Heart left ventricle (tissue), 16 donors: Measurements from ENCODE around the gene FOXP1. TPM values are rescaled to one million over a fixed set of nuclear protein-coding genes. Genes with fewer than 3 reads are reported as not detected.

Experiments
- ATAC-seq, 4 donors: fragments of 200-7000 bp; cut with Tn5 transposase; one replicate each; pipeline ENCODE4 v1.9.1; 2020 to 2022; ENCODE audit warnings: moderate library complexity in 4 of 4, mild to moderate bottlenecking in 3 of 4, moderate number of reproducible peaks in 1 of 4
- DNase-seq, 5 donors: peaks; one replicate each; pipeline ENCODE4 v3.0.0-alpha.2; 2020
- H3K27ac ChIP-seq, 12 donors: fragments of 200-600 bp; sonication (generic) in 4 of 12; one replicate each; pipeline versions ENCODE4 v1.5.0 to v1.8.0; 2016 to 2022; ENCODE audit warnings: mild to moderate bottlenecking in 2 of 12
- H3K27me3 ChIP-seq, 9 donors: fragments of 200-600 bp; sonication (generic) in 2 of 9; one replicate each; pipeline versions ENCODE4 v1.5.1 to v1.8.0; 2016 to 2022; ENCODE audit warnings: mild to moderate bottlenecking in 3 of 9
- H3K36me3 ChIP-seq, 9 donors: fragments of 200-600 bp; sonication (generic) in 2 of 9; one replicate each; pipeline versions ENCODE4 v1.5.0 to v1.8.0; 2018 to 2022; ENCODE audit warnings: mild to moderate bottlenecking in 2 of 9
- H3K4me1 ChIP-seq, 12 donors: fragments of 200-600 bp; sonication (generic) in 4 of 12; one replicate each; pipeline versions ENCODE4 v1.5.0 to v1.8.0; 2016 to 2022; ENCODE audit warnings: mild to moderate bottlenecking in 3 of 12
- H3K4me3 ChIP-seq, 12 donors: fragments of 200-600 bp; sonication (generic) in 4 of 12; one replicate each; pipeline versions ENCODE4 v1.5.0 to v1.8.0; 2017 to 2022; ENCODE audit warnings: mild to moderate bottlenecking in 9 of 12, moderate library complexity in 4 of 12
- H3K9me3 ChIP-seq, 12 donors: fragments of 200-600 bp; sonication (generic) in 4 of 12; one replicate each; pipeline versions ENCODE4 v1.5.0 to v1.8.0; 2016 to 2022; ENCODE audit warnings: mild to moderate bottlenecking in 1 of 12
- POLR2A ChIP-seq, 2 donors: fragments of 450-650 bp; IDR thresholded peaks; one replicate each; pipeline ENCODE4 v1.6.1; 2017; ENCODE audit warnings: antibody characterized with exemption in 2 of 2, mild to moderate bottlenecking in 2 of 2, moderate library complexity in 2 of 2
- WGBS, 4 donors: extraction: QIAGEN DNeasy Blood & Tissue Kit in 2 of 4; methylation state at CpG; one replicate each; pipeline versions ENCODE4 v1.1.5 to v1.1.7; 2013 to 2018; 5-methylcytosine and 5-hydroxymethylcytosine counted together
- intact Hi-C, 10 donors: fragments of 100-400 bp; cut with DNase I; formaldehyde crosslinking; loops; one replicate each; pipeline versions ENCODE4 v1.11.1 to v1.14.2; 2022
- polyA plus RNA-seq, 2 donors: library from polyadenylated mRNA; stranded (reverse); fragments of 200-250 nt; gene quantifications; one replicate each; pipeline ENCODE4 v1.2.3, GENCODE V29; 2013
- total RNA-seq, 9 donors: library from RNA; depleted of rRNA in 2 of 9; stranded (reverse); fragments of >200 nt in 2 of 9; fragmentation: NEBNext Ultra II Directional in 3 of 9; extraction: Animal tissue kit (Norgen Biotek cat#: 25700) in 3 of 9; gene quantifications; one replicate each; pipeline versions ENCODE4 v1.1.0 to v1.2.4, GENCODE V29; 2016 to 2023
- TF ChIP-seq, protein P1 (sequence below), 12 donors: fragments of 200-600 bp; sonication (generic) in 4 of 12; IDR thresholded peaks; one replicate each; pipeline versions ENCODE4 v1.5.0 to v1.8.0; 2018 to 2022; ENCODE audit warnings: antibody characterized with exemption in 12 of 12, mild to moderate bottlenecking in 5 of 12
- donor health status: ischemic (EF 13 %, LVEDD 7.1; RV severe dilation, severe dysfunction).
- donor health status: healthy with polysubstance abuse.
- donor health status: DM: no; HTN: yes; CAD: no.
- donor health status: DM: no; HTN: no; CAD: no.
- donor health status: ischemic (EF 25% LVEDD 6.9; RV normal size, moderate dysfunction).
- donor health status: ischemic (EF 25% LVEDD 5.7; RV mildly dilated, moderate dysfunction).
- donor health status: healthy.
- donor health status: DM: yes; HTN: yes; CAD: no.
- donor health status: ischemic (EF 35%, LVEDD 5.7; RV mildly dilated, moderate dysfunction).
- donor health status: nonischemic (EF 11% LVEDD 7.7; RV severe dilation, severe dysfunction).
- donor health status: DM: yes; HTN: yes; CAD: no.
- donor health status: PGD.
- donor health status: ischemic (EF 29% LVEDD 5.4; RV normal size, mild dysfunction).
- donor health status: nonischemic (EF 23%, LVEDD 6.1; RV moderate dilation, normal function).

FOXP1 gene
- total and polyA plus RNA-seq, 11 donors = 14.9 to 67.8 (median 41.1) TPM

GRCh38 chr3:71006810-71007785, 576.4 kb downstream of the FOXP1 start:
- Histone ChIP-seq H3K4me3 (no peak overlapping the region), H3K27ac (peak overlapping the region in 10 of 12 donors; percentile 4 to 55 (median 32)), H3K36me3 (peaks cover 0 to 13% (median 0%) of the 10 kb centered on the region in 9 donors), H3K27me3 (no peaks in the 10 kb centered on the region), H3K9me3 (no peaks in the 10 kb centered on the region), H3K4me1 (peaks cover 0 to 78% (median 39%) of the 10 kb centered on the region in 12 donors)
- DNase-seq = no peak
- TF ChIP-seq, protein P1, sequence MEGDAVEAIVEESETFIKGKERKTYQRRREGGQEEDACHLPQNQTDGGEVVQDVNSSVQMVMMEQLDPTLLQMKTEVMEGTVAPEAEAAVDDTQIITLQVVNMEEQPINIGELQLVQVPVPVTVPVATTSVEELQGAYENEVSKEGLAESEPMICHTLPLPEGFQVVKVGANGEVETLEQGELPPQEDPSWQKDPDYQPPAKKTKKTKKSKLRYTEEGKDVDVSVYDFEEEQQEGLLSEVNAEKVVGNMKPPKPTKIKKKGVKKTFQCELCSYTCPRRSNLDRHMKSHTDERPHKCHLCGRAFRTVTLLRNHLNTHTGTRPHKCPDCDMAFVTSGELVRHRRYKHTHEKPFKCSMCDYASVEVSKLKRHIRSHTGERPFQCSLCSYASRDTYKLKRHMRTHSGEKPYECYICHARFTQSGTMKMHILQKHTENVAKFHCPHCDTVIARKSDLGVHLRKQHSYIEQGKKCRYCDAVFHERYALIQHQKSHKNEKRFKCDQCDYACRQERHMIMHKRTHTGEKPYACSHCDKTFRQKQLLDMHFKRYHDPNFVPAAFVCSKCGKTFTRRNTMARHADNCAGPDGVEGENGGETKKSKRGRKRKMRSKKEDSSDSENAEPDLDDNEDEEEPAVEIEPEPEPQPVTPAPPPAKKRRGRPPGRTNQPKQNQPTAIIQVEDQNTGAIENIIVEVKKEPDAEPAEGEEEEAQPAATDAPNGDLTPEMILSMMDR (IDR thresholded peaks at IDR 0.05) = peak in 11 of 12 donors; percentile 38 to 72 (median 55)
- no peak for TF ChIP-seq POLR2A (IDR thresholded peaks at IDR 0.05)
- intact Hi-C loops = loop anchor here (2.0 to 10.0 kb wide), 16 partner anchors 40 to 580 kb away; partner anchors contain the start of gene FOXP1 (in 8 of the 10)
- peak in 3 of 4 donors; percentile 22 to 69 (median 65) for ATAC-seq
- WGBS, 4 donors = 48 to 55% (median 50%) methylated on average over 9 of the region's 9 CpGs

DNA sequence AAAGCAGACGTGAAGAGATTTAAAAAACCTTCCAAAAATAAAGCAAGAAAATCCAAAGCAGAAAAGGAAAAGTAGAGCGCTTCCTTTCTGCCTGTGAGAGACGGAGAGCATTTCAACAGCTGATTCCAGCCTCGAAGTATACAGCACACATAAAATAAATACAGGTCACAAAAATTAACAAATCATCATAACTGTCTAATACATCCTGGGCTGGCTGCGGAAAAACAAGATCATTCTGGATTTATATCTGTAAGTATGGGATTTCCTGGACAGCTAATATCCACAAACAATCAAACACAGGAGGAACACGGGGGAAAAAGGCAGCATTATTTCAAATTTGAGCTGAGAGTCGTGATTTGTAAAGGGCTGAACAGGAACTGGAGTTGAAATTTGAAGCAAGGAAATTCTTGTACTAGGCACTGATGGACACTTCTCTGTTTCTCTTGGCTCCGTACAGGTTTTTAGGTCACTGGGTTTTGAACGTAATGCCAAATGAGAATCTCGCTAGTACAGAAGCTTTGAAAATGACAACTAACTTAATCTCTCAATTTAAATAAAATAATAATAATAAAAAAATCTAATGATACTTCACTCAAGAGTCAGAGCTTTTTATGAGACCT, 577.7 kb downstream of the FOXP1 start:
- 34 to 57% (median 36%) methylated on average over 10 of the region's 10 CpGs for WGBS, 4 donors
- intact Hi-C loops = loop anchor here (2.0 to 10.0 kb wide), 16 partner anchors 41 to 581 kb away; partner anchors contain the start of gene FOXP1 (in 8 of the 10)
- no peak for TF ChIP-seq POLR2A (IDR thresholded peaks at IDR 0.05)
- TF ChIP-seq, protein P1 (IDR thresholded peaks at IDR 0.05) = no peak
- peak overlapping the region in 1 of 12 donors; percentile 9 for H3K4me3 ChIP-seq
- peaks cover 0 to 68% (median 39%) of the 10 kb centered on the region in 12 donors for H3K4me1 ChIP-seq
- DNase-seq (no peak), ATAC-seq (peak in 3 of 4 donors; percentile 34 to 41 (median 36))
- H3K27ac ChIP-seq = peak overlapping the region in 8 of 12 donors; percentile 5 to 63 (median 40)
- no peaks in the 10 kb centered on the region for H3K27me3 ChIP-seq
- H3K9me3 ChIP-seq = no peaks in the 10 kb centered on the region
- peaks cover 0 to 17% (median 4%) of the 10 kb centered on the region in 9 donors for H3K36me3 ChIP-seq

- 84 to 90% (median 86%) methylated on average over 6 of the region's 6 CpGs for WGBS, 4 donors
- TF ChIP-seq, protein P1 (IDR thresholded peaks at IDR 0.05) = no peak
- TF ChIP-seq POLR2A (IDR thresholded peaks at IDR 0.05) = no peak
- intact Hi-C loops = loop anchor here in 7 of 10 donors (10.0 kb wide), 4 partner anchors 61 to 581 kb away; partner anchors contain the start of gene FOXP1 (in 6 of the 7)
- no peak for ATAC-seq
- Histone ChIP-seq H3K27ac (no peak overlapping the region), H3K9me3 (no peaks in the 10 kb centered on the region), H3K4me3 (no peak overlapping the region), H3K36me3 (peaks cover 0 to 38% (median 8%) of the 10 kb centered on the region in 9 donors), H3K27me3 (no peaks in the 10 kb centered on the region), H3K4me1 (peaks cover 0 to 70% (median 36%) of the 10 kb centered on the region in 12 donors)
- no peak for DNase-seq
Observed at GRCh38 chr3:71003511-71003910, 580.0 kb downstream of the FOXP1 start.
